ENCODE results near the gene SUPT5H.
A peak's percentile ranks its signal among the peaks of the same experiment; 100 is the strongest.

Gene SUPT5H

DNA sequence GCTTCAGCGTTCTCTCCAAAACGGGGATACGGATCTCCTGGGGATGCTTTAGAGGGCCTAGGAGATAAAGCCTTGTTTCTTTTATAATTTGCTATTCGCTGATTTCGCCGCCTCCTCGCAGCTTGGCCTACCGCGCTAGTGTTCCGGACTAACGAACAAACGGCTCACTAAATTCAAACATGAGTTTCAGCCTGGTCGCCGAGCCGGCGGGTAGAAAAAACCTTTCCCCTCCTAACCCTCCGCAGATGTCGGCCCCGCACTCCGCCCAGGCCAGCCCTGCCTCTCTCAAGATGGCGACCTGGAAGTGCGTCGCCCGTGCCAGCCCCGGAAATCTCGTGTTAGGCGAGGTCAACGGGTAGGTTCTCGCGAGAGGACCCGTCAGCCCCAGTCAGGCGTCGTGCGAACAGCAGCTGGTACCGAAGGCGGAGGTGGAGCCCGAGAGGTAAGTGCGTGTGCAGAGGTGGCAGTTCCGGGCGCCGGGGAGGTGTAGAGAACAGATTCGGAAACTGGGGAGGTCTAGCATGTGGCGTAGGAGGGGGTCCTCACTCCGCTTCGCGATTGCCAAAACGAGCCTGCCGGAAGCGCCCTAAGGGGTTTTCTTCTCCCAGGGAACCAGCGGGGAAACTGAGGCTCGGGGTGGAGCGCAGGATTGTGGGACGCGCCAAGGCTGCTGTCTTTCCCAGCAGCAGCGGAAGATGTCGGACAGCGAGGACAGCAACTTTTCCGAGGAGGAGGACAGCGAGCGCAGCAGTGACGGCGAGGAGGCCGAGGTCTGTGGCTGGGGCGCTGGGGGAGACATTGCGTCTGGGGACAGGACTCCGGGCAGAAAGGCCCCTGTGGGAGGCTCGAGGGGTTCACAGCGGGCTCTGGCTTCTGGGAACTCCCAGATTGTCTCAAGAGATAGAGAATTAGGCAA is at the start of gene SUPT5H:
Gene SUPT5H (plus strand): TSS at position 387 of the 916 bp plus-strand sequence. CDS start 309 bp downstream, at position 696.
- DNase-seq (ENCODE audit: low read depth) = peak; percentile 92

DNA sequence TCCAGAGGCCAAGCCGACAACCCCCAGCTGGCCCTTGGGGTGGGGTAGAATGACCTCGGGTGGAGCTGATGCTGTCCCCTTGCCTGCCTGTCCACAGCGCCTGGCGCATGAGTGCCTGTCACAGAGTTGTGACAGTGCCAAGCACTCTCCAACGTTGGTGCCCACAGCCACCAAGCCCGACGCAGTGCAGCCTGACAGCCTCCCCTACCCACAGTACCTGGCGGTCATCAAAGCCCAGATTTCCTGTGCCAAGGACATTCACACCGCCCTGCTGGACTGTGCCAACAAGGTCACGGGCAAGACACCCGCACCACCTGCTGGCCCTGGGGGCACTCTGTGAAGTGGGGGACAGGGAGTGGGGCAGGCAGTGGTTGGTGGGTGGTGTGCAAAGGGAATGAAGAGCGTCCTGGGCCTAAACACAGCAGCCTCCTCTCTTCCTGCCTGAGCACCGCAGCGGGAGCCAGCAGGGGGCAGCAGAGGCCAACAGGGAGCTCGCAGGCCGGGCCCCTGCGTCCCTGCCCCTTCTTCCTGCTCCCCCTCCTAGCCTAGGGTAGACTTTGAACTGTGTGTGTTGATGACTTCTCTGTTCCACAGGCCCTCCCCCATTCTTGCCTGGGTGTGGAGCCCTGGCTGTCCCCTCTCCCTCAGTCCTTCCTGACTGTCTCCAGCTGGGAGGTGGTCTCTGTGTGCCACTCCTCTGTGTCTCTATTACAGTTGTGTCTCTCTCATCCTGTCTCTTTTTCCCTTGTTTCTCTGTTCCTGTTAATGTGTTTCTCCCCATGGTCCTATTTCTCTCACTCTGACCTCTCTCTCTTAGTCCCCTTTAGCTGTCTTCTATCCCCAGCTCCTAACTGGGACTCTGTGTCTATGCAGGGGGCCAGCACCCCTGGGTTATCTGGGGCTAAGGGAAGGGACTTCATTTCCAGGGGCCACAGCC is 47.8 kb upstream of the SUPT5H start:
- peak; percentile 85 for DNase-seq (ENCODE audit: low read depth)

DNA sequence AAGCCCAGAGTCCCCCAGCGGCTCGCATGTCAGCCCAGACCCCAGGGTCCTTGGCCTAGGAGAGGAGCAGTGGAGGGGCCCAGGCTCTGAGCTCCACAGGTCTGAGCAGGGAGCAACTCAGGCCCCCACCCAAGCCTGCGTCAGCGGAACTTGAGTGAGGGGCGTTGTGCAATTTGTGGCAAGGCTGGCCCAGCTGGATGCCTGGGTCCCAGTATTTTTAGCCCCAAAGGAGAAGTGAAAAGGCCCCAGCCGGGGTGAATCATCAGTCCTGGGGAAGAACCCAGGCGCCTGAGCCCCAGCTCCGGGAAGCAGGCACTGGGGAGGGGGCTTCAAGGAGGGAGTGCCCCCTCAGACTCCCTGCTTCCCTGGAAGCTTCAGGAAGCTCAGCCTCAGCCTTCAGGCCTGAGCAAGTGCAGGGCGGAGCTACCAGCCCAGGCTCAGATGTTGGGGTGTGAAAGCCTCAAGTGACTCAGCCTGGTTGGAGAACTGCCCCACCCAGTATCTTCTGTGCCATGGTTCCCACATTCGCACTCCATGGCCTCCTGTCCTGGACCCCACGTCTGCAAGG is 47.0 kb upstream of the SUPT5H start:
- peak; percentile 43 for DNase-seq (ENCODE audit: low read depth)

DNA sequence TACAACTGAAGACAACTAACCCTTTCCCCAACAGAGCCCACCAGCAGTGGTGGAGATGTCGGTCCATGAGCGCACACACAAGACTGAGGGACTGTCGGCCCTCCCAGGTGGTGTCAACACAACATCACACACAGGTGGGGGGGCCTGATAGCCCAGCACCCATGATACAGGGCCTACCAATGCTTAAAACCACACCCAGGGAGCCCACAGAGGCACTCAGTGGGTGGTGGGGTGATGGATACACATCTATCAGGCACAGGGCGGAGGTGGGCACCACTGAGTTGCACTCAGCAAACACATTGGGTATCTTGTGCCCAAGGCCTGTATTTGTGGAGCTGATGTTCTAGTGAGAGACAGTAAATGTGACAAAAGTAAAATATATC is 45.7 kb upstream of the SUPT5H start:
- no peak for DNase-seq (ENCODE audit: low read depth)

DNA sequence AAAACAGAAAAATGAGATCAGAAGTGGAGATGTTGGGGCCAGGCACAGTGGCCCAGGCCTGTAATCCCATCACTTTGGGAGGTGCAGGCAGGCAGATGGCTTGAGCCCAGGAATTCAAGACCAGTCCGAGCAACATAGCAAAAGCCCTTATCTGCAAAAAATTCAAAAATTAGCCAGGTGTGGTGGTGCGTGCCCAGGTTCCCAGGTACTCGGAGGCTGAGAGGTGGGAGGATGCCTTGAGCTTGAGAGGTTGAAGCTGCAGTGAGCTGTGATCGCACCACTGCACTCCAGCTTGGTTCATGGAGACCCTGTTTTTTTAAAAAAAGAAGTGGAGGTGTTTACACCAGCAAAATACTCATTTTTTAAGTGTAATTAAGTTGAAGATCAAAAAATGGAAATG is 45.3 kb upstream of the SUPT5H start:
- DNase-seq (ENCODE audit: low read depth) = no peak

DNA sequence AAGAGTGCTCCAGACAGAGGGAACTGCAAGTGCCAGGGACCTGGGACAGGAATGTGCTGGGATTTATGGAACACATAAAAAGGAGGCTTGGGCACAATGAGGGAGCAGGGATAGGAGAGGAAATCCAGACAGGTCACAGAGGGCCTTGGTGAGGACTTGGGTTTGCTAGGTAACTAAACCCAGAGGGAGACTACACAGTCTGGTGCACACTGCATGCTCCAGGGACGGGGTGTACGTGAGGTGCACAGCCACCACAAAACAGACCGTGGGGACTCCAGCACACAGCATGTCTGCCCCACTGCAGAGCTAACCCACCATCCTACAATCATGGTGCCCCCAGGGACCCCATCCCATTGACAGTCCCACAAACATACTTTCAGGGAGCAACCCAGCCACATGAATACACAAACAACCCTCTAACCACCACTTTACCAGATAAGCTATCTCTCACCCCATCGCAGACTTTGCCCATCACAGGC is 44.3 kb upstream of the SUPT5H start:
- no peak for DNase-seq (ENCODE audit: low read depth)

DNA sequence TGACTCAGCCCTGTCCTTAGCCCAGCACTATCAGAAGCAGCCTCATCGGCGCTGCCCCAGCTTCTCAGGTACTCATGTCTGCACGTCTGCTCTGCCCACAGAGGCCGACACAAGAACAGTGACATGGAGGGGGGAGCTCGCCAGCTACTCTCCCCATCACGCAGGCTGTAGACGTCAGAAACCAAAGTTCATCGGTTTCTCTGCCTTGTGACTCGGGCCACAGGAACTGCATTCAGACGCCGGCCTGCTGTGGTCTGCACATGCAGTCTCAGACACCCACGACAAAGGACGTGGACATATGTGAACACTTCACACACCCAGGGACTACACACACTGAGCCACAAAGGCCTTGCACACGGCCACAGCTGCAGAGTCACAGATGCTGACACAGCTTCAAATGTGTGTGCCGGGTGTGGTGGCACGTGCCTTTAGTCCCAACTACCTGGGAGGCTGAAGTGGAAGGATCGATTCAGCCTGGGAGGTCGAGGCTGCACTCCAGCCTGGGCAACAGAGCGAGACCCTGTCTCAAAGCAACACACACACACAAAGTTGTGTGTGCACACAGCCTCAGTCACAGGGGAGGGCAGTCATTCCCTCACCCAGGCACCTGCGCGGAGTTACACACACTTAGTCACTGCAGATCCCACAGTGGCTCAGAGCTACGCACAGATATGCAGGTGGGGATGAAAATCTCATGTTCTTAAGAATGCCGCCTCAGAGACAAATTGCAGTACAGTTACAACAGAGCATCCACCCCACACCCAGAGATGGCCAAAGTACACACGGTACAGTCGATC is 43.6 kb upstream of the SUPT5H start:
- DNase-seq (ENCODE audit: low read depth) = peak; percentile 71

GRCh38 chr19:39402346-39403300 is 42.8 kb upstream of the SUPT5H start:
- DNase-seq (ENCODE audit: low read depth) = peak; percentile 76

- DNase-seq (ENCODE audit: low read depth) = peak; percentile 97
Observed at GRCh38 chr19:39403331-39404312, 41.8 kb upstream of the SUPT5H start.

DNA sequence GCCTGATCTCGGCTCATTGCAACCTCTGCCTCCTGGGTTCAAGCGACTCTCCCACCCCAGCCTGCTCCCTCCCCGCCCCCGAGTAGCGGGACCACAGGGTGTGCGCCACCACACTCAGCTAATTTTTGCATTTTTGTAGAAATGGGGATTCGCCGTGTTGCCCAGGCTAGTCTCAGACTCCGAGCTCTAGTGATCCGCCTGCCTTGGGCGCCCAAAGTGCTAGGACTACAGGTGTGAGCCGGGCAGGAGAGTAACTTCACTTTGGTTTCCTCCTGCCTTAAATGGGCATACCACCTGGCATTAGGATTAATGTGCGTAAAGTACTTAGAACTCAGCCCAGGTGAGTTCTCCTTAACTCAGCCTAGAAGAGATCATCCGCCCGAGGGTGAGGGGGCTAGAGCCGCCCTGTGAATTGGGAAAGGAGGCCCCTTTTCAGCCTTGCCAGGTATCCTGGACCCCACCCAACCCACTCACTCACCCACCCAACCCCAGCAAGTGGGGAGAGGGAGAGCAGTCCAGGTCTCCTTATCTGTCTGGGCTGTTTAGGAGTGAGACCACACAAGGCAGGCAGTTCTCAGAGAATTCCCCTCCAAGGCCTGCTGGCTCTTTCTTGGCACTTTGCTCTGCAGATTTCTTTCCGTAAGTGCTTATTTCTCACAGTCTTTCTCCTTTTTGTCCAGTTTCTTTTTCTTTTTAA is 40.0 kb upstream of the SUPT5H start:
- DNase-seq (ENCODE audit: low read depth) = no peak

GRCh38 chr19:39405958-39406655 is 39.3 kb upstream of the SUPT5H start:
- DNase-seq (ENCODE audit: low read depth) = peak; percentile 80

DNA sequence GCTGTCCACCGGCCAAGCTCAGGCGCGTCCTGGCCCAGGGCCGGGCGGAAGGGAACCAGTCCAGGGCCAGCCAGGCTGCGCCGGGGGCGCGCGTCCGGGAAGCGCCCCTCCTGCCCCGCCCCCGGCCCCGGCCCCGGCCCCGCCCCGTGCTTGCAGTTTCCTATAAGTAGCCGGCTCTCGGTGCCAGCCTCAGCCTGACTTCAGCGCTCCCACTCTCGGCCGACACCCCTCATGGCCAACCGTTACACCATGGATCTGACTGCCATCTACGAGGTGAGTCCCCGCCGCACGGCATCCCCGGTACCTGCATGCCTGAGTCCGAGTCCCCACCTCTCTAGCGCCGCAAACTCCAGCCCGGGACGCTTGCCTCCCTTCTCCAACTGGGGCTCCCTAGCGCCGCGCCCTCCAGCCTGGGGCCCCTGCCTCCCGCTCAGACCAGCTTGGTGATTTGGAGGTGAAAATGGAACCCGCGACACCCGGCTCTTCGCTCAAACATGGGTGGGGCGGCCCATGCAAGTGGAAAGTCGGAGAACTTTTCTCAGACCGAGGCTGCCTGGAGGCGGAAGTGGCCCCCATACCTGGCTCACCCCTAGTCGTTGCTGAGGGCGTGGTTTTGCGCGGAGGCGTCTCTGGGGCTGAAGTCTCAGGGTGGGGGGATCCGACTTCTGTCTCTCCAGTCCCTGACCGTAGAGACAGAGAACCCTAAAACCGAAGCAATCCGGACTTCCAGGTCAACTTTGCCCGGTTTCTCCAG is 38.5 kb upstream of the SUPT5H start, which contains the start of gene ZFP36:
Gene ZFP36 (plus strand): TSS at position 192 of the 754 bp plus-strand sequence. CDS start 58 bp downstream, at position 250.
- DNase-seq (ENCODE audit: low read depth) = peak; percentile 83

DNA sequence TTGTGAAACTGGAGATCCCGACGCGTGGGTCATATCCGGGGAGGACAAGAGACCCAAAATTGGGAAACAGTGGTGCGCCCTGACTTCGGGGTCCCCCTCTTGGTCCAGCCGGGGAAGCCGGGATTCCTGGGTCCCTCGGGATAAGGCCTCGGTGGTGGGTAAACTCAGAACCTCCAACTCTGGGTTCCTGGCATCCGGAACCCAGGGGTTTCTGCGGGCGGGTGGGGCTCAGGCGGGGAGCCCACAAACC is 38.0 kb upstream of the SUPT5H start:
- DNase-seq (ENCODE audit: low read depth) = no peak

DNA sequence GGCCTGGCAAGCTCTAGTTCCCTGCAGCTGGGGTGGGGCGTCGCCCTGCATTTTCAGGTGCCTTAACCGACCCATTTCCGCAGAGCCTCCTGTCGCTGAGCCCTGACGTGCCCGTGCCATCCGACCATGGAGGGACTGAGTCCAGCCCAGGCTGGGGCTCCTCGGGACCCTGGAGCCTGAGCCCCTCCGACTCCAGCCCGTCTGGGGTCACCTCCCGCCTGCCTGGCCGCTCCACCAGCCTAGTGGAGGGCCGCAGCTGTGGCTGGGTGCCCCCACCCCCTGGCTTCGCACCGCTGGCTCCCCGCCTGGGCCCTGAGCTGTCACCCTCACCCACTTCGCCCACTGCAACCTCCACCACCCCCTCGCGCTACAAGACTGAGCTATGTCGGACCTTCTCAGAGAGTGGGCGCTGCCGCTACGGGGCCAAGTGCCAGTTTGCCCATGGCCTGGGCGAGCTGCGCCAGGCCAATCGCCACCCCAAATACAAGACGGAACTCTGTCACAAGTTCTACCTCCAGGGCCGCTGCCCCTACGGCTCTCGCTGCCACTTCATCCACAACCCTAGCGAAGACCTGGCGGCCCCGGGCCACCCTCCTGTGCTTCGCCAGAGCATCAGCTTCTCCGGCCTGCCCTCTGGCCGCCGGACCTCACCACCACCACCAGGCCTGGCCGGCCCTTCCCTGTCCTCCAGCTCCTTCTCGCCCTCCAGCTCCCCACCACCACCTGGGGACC is 37.6 kb upstream of the SUPT5H start:
- peak; percentile 28 for DNase-seq (ENCODE audit: low read depth)

DNA sequence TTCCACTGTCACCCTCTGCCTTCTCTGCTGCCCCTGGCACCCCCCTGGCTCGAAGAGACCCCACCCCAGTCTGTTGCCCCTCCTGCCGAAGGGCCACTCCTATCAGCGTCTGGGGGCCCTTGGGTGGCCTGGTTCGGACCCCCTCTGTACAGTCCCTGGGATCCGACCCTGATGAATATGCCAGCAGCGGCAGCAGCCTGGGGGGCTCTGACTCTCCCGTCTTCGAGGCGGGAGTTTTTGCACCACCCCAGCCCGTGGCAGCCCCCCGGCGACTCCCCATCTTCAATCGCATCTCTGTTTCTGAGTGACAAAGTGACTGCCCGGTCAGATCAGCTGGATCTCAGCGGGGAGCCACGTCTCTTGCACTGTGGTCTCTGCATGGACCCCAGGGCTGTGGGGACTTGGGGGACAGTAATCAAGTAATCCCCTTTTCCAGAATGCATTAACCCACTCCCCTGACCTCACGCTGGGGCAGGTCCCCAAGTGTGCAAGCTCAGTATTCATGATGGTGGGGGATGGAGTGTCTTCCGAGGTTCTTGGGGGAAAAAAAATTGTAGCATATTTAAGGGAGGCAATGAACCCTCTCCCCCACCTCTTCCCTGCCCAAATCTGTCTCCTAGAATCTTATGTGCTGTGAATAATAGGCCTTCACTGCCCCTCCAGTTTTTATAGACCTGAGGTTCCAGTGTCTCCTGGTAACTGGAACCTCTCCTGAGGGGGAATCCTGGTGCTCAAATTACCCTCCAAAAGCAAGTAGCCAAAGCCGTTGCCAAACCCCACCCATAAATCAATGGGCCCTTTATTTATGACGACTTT is 36.8 kb upstream of the SUPT5H start:
- no peak for DNase-seq (ENCODE audit: low read depth)

Measured in stimulated activated CD8-positive, alpha-beta memory T cell treated with anti-CD3 and anti-CD28 coated beads, Interleukin-12 subunit alpha, Interleukin-12 subunit beta, amount 100 ng/mL, for 4 hours (primary cell).